Measurements from ENCODE around the gene LINC00305.

Gene LINC00305

DNA sequence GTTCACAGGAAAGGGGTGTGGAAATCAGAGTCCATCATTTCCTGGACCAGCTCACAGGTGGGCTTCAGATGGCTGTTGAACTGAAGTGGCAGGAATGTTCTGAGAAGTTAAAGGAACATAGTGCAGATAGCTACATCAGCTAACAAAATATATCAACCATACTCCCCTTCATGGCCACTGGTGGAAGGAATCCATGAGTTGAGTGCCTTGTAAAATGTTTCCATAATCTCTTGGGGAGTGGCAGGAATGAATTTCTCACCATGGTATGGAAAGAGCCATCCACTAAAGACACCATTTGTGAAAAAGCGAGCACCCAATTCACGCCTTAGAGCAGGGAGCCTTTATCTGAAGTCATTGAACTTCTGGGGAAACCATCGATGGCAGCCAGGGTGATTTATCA, at the start of gene LINC00305:
Gene LINC00305, minus strand, starts transcription at position 101 of the 400 bp plus-strand sequence.
- H3K36me3 ChIP-seq (ENCODE audit: insufficient read depth, insufficient read length, low read length) = no peaks in the 10 kb centered on the region
- no peaks in the 10 kb centered on the region for H3K9me3 ChIP-seq (ENCODE audit: insufficient read depth, low read length)
- TF ChIP-seq ZNF274 (IDR thresholded peaks at IDR 0.05; ENCODE audit: low read depth, low read length) (no peak), SUZ12 (IDR thresholded peaks at IDR 0.05; ENCODE audit: extremely low read depth, insufficient read depth, insufficient read length) (no peak), YY1 (IDR thresholded peaks at IDR 0.05; ENCODE audit: insufficient read depth, insufficient read length) (no peak)

DNA sequence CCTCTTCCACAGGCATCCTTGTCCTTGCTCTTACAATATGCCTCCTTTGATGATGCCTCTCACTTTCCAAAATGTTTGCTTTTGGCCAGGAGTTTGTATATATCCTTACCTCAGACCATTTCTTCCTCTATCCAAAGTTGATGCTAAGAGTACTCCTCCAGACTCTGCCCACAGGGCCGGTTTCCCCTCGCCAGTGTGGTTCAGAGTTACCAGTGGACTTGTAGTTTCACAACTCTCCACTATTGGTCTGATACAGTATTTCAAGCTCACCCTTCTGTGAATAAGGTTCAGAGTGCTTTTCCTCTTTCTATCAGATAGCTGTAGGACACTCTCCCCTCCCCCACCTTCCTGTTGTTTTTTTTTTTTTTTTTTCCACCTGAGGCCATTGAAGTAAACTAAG, 42.2 kb upstream of the LINC00305 start:
- TF ChIP-seq ZNF274 (IDR thresholded peaks at IDR 0.05; ENCODE audit: low read depth, low read length) = no peak
- no peak for TF ChIP-seq SUZ12 (IDR thresholded peaks at IDR 0.05; ENCODE audit: extremely low read depth, insufficient read depth, insufficient read length)
- TF ChIP-seq YY1 (IDR thresholded peaks at IDR 0.05; ENCODE audit: insufficient read depth, insufficient read length) = no peak
- Histone ChIP-seq H3K4me1 (ENCODE audit: insufficient read depth, insufficient read length) (no peaks in the 10 kb centered on the region), H3K4me3 (ENCODE audit: insufficient read length, low read depth) (no peak overlapping the region), H3K9me3 (ENCODE audit: insufficient read depth, low read length) (no peaks in the 10 kb centered on the region), H3K27me3 (ENCODE audit: insufficient read depth, insufficient read length) (no peaks in the 10 kb centered on the region), H3K36me3 (ENCODE audit: insufficient read depth, insufficient read length, low read length) (no peaks in the 10 kb centered on the region), H3K9ac (ENCODE audit: insufficient read length, low read depth) (no peak overlapping the region)
- DNase-seq (ENCODE audit: low read depth, low spot score) = no peak

More for the DNA sequence above, at the start of gene LINC00305:
- Histone ChIP-seq H3K4me1 (ENCODE audit: insufficient read depth, insufficient read length) (no peaks in the 10 kb centered on the region), H3K27me3 (ENCODE audit: insufficient read depth, insufficient read length) (no peaks in the 10 kb centered on the region), H3K4me3 (ENCODE audit: insufficient read length, low read depth) (no peak within 1 kb of the TSS), H3K9ac (ENCODE audit: insufficient read length, low read depth) (no peak within 1 kb of the TSS)
- no peak for DNase-seq (ENCODE audit: low read depth, low spot score)

DNA sequence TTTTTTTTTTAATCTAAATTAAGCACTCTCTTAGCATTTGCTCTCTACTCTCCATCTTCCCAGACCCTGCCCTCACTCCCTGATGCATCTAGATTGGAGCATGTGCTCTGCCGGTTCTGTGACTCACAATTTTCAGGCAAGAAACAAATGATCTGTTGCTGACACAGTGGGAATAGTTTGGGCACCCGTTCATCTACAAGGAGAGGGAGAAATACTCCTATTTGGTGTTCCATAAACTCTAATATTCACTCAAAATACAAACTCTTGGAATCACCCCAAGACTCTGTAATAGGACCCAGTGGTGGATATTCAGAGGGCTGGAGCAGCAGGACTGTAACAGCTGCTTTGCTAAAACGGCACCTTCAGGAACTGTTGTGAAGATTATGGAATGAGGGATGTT, 37.1 kb upstream of the LINC00305 start:
- no peak overlapping the region for H3K9ac ChIP-seq (ENCODE audit: insufficient read length, low read depth)
- H3K9me3 ChIP-seq (ENCODE audit: insufficient read depth, low read length) = no peaks in the 10 kb centered on the region
- H3K27me3 ChIP-seq (ENCODE audit: insufficient read depth, insufficient read length) = no peaks in the 10 kb centered on the region
- TF ChIP-seq SUZ12 (IDR thresholded peaks at IDR 0.05; ENCODE audit: extremely low read depth, insufficient read depth, insufficient read length) = no peak
- TF ChIP-seq YY1 (IDR thresholded peaks at IDR 0.05; ENCODE audit: insufficient read depth, insufficient read length) = no peak
- TF ChIP-seq ZNF274 (IDR thresholded peaks at IDR 0.05; ENCODE audit: low read depth, low read length) = no peak
- no peak for DNase-seq (ENCODE audit: low read depth, low spot score)
- H3K4me3 ChIP-seq (ENCODE audit: insufficient read length, low read depth) = no peak overlapping the region
- H3K36me3 ChIP-seq (ENCODE audit: insufficient read depth, insufficient read length, low read length) = no peaks in the 10 kb centered on the region
- H3K4me1 ChIP-seq (ENCODE audit: insufficient read depth, insufficient read length) = no peaks in the 10 kb centered on the region

DNA sequence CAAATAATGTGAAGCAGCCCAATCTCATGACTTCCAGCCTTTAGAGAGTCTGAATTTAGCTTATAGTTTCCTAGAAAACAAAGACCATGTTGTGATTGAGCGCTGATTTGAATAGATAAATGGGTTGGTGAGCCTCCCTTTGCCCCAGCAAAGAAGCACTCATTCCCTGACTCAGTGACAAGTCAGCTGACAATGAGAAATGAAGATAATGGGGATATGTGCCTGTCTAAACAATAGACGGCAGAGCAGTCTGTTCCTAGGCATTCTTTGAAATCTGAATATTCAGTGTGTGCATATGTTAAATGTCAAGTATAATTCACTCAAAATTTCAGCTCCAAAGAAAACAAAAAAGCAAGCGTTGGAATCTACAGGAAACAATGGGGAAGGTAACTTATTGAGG, 34.8 kb upstream of the LINC00305 start:
- Histone ChIP-seq H3K4me1 (ENCODE audit: insufficient read depth, insufficient read length) (no peaks in the 10 kb centered on the region), H3K27me3 (ENCODE audit: insufficient read depth, insufficient read length) (no peaks in the 10 kb centered on the region), H3K9ac (ENCODE audit: insufficient read length, low read depth) (no peak overlapping the region), H3K36me3 (ENCODE audit: insufficient read depth, insufficient read length, low read length) (no peaks in the 10 kb centered on the region), H3K4me3 (ENCODE audit: insufficient read length, low read depth) (no peak overlapping the region), H3K9me3 (ENCODE audit: insufficient read depth, low read length) (no peaks in the 10 kb centered on the region)
- no peak for DNase-seq (ENCODE audit: low read depth, low spot score)
- TF ChIP-seq YY1 (IDR thresholded peaks at IDR 0.05; ENCODE audit: insufficient read depth, insufficient read length) (no peak), ZNF274 (IDR thresholded peaks at IDR 0.05; ENCODE audit: low read depth, low read length) (no peak), SUZ12 (IDR thresholded peaks at IDR 0.05; ENCODE audit: extremely low read depth, insufficient read depth, insufficient read length) (no peak)

DNA sequence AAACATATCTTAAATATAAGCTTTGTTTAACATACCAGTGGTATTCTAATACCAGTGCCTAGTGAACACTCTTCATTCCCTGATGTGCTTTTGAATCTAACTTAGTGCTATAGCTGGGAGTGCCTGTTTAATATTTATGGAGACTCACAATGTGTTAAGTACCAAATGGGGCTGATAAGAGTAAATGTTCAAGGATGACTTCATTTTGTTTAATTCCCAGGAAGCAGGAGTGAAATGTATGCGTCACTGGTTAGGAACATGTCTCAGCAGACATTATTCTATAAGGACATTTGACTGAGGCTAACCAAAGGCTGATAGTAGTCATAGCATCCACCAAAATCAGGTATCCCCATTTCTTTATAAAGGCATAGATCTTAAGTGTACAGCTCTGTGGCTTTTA, 31.7 kb upstream of the LINC00305 start:
- Histone ChIP-seq H3K36me3 (ENCODE audit: insufficient read depth, insufficient read length, low read length) (no peaks in the 10 kb centered on the region), H3K27me3 (ENCODE audit: insufficient read depth, insufficient read length) (no peaks in the 10 kb centered on the region), H3K4me1 (ENCODE audit: insufficient read depth, insufficient read length) (no peaks in the 10 kb centered on the region), H3K9me3 (ENCODE audit: insufficient read depth, low read length) (no peaks in the 10 kb centered on the region), H3K4me3 (ENCODE audit: insufficient read length, low read depth) (no peak overlapping the region), H3K9ac (ENCODE audit: insufficient read length, low read depth) (no peak overlapping the region)
- TF ChIP-seq YY1 (IDR thresholded peaks at IDR 0.05; ENCODE audit: insufficient read depth, insufficient read length) (no peak), SUZ12 (IDR thresholded peaks at IDR 0.05; ENCODE audit: extremely low read depth, insufficient read depth, insufficient read length) (no peak), ZNF274 (IDR thresholded peaks at IDR 0.05; ENCODE audit: low read depth, low read length) (no peak)
- DNase-seq (ENCODE audit: low read depth, low spot score) = no peak

DNA sequence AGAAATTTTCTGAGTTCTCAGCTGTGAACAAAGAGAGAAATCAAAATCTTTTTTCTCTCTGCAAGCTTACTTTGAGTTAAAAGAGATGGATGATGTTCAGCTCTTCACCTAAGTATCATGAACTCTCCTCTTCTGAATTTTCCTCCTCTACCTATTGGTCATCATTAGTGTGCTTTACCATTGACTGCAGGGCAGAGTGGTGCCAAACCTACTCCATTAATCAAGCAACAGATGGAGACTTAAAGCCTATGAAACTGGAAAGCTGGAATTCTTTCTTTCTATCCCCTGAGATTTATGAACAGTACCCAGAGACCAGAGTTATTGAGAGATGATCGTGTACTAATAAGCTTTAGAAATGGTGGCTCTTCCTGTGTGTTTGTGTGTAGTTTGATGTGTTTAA, 31.3 kb upstream of the LINC00305 start:
- Histone ChIP-seq H3K36me3 (ENCODE audit: insufficient read depth, insufficient read length, low read length) (no peaks in the 10 kb centered on the region), H3K4me3 (ENCODE audit: insufficient read length, low read depth) (no peak overlapping the region), H3K27me3 (ENCODE audit: insufficient read depth, insufficient read length) (no peaks in the 10 kb centered on the region), H3K4me1 (ENCODE audit: insufficient read depth, insufficient read length) (no peaks in the 10 kb centered on the region), H3K9ac (ENCODE audit: insufficient read length, low read depth) (no peak overlapping the region), H3K9me3 (ENCODE audit: insufficient read depth, low read length) (peaks cover 2% of the 10 kb centered on the region; the same call in 1 of the 2 replicates)
- no peak for TF ChIP-seq SUZ12 (IDR thresholded peaks at IDR 0.05; ENCODE audit: extremely low read depth, insufficient read depth, insufficient read length)
- TF ChIP-seq YY1 (IDR thresholded peaks at IDR 0.05; ENCODE audit: insufficient read depth, insufficient read length) = no peak
- no peak for TF ChIP-seq ZNF274 (IDR thresholded peaks at IDR 0.05; ENCODE audit: low read depth, low read length)
- DNase-seq (ENCODE audit: low read depth, low spot score) = no peak

DNA sequence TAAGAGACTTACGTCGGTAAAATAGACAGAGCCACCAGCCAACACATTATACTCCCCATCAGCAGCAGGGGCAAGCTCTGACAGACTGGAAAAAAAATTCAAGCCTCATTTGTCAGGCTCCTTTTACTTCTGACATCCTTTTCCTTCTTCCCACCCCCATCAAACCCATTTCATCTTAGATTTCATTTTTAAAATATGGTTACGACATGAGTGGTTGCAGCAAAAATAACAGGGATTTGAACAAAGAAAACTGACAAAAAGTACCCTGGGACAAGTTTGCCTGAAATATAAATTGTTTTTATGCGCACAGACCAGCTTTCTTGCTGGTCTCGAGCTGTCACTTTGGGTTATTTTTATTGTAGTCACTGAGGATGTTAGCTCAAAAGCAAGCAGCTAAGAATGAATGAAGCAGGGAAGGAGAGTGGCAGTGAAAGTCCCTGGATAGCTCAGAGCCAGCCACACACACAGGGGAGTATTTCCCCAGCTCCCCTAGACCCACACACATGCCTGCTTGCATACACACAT, 30.7 kb upstream of the LINC00305 start:
- Histone ChIP-seq H3K9me3 (ENCODE audit: insufficient read depth, low read length) (peaks cover 6% of the 10 kb centered on the region; the same call in 1 of the 2 replicates), H3K4me1 (ENCODE audit: insufficient read depth, insufficient read length) (no peaks in the 10 kb centered on the region), H3K36me3 (ENCODE audit: insufficient read depth, insufficient read length, low read length) (no peaks in the 10 kb centered on the region), H3K9ac (ENCODE audit: insufficient read length, low read depth) (no peak overlapping the region), H3K27me3 (ENCODE audit: insufficient read depth, insufficient read length) (no peaks in the 10 kb centered on the region), H3K4me3 (ENCODE audit: insufficient read length, low read depth) (no peak overlapping the region)
- TF ChIP-seq YY1 (IDR thresholded peaks at IDR 0.05; ENCODE audit: insufficient read depth, insufficient read length) = no peak
- TF ChIP-seq ZNF274 (IDR thresholded peaks at IDR 0.05; ENCODE audit: low read depth, low read length) = no peak
- TF ChIP-seq SUZ12 (IDR thresholded peaks at IDR 0.05; ENCODE audit: extremely low read depth, insufficient read depth, insufficient read length) = no peak
- no peak for DNase-seq (ENCODE audit: low read depth, low spot score)

Data from NT2/D1 (cell line).